ENCODE measurements around the gene SUSD6.

DNA sequence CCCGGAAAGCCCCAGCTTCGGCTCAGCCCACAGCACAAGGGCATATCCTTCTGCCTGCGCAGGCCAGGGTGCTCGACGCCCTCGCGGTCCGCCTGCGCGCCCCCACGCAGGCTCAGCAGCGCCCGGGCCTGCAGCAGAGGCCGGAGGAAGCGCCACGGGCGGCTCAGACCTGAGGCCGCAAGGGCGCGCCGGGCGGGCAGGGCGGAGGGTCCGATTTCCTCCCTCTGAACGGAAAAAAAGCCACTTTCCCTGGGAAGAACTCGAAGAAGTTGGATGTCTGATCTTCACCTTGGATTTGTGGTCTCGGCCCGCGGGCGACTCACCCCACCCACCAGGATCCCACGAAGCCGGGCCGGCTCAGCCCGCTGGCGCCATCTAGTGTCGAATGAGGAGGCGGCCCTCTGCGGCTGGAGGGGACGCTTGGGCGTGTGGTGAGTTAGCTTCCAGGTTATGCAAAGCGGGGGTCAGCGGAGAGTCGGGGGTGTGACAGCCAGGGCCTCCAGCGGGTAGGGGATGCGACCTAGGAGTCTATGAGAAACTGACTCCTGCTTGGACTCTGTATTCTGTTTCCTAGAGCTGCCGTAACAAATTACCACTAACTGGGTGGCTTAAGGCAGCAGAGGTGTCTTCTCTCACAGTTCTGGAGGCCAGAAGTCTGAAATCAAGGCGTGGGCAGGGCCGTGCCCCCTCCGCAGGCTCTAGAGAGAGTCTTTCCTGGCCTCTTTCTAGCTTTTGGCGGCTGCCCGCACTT lies 115.5 kb downstream of the SUSD6 start:
- no peak for TF ChIP-seq EZH2 (IDR thresholded peaks at IDR 0.05; ENCODE audit: borderline replicate concordance, low read depth, low read length)
- no peak for TF ChIP-seq HDAC2 (IDR thresholded peaks at IDR 0.05)
- TF ChIP-seq JUN (IDR thresholded peaks at IDR 0.05; ENCODE audit: borderline replicate concordance, low read depth, low read length), result peak; percentile 22; the same call in 1 of the 2 replicates
- TF ChIP-seq JUN (CRISPR knock-in tag; IDR thresholded peaks at IDR 0.05; ENCODE audit: borderline replicate concordance), result no peak
- TF ChIP-seq SMAD4 (CRISPR knock-in tag; conservative IDR thresholded peaks at IDR 0.05), result no peak; the same call in 1 of the 2 replicates
- no peak for TF ChIP-seq PPARD (CRISPR knock-in tag; IDR thresholded peaks at IDR 0.05)
- TF ChIP-seq ARNT (IDR thresholded peaks at IDR 0.05), result no peak
- no peak for TF ChIP-seq HES1 (IDR thresholded peaks at IDR 0.05; ENCODE audit: low read depth)
- TF ChIP-seq USF2 (CRISPR knock-in tag; IDR thresholded peaks at IDR 0.05), result no peak
- TF ChIP-seq CBX5 (IDR thresholded peaks at IDR 0.05; ENCODE audit: borderline replicate concordance, low read depth), result no peak
- TF ChIP-seq ZNF24 (IDR thresholded peaks at IDR 0.05), result no peak
- no peak for TF ChIP-seq FOXP1 (CRISPR knock-in tag; IDR thresholded peaks at IDR 0.05)
- no peak for TF ChIP-seq MXI1 (IDR thresholded peaks at IDR 0.05; ENCODE audit: low read depth, low read length)
